ENCODE results near the gene CHMP5.

The CHMP5 gene

DNA sequence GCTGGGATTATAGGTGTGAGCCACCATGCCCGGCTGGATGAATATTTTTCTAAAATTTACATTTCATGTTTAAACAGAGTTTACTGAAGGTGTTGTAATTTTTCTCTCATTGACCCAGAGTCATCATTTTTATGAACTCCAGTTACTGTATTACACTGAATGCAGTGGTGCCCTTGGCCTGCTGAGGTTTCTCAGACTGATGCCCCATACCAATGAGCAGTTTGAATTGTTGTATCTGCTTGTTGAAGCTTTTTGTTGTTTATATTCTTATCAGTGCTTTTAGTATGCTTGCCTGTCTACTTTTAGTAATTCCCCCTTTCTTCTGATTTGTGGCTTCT lies 55.4 kb downstream of the CHMP5 start:
- DNase-seq, result no peak

DNA sequence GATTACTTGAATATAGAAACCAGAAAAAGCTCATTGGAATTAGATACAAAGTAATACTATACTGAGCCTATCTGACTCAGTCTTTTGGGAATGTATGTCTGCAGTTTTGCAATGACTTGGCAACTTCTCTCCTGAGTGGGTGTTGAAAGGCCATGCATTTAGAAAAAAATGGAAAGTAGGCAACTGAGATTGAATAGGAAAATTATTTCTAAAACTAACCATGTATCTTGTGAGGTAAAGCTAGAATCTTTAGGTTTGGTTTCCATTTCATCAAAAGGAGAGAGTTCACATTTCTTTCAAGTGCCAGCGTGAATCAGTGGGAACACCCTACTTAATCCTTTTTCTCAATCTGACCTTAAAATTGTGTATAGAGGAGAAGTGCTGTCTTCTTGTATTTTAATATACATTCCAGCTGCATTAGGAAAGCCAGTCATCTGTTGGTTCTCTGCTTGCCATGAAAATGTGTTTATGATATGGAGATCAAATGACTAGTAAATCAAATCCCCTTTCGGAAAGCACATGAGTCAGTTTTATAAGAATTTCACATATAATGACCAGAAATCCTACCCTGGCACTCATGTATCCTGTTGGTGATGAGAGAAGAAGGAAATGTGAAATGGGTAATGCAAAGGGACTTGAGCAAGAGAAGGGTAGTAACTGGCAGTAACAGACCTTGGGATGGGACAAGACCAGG lies 55.9 kb downstream of the CHMP5 start:
- DNase-seq, result no peak

DNA sequence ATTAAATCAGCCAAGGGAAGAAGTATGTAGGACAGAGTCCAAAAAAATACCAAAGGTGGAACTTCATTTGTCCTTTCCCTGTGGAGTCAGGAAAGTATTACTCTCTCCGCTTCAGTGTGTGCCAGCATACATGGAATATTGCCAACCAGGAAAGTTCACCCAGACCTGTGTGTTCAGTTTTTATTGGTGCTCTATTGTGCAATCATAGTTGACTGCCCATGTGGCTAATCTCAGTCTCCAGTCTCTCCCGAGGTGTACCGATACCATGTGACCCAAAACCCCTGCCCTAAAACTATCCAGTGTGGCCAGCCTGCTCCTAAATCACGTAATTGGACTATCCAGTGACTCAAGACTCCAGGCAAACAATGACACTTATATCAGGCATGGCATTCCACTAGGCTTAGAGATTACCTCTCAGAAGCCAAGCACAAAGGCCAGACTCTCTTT lies 64.3 kb downstream of the CHMP5 start:
- DNase-seq, result no peak

DNA sequence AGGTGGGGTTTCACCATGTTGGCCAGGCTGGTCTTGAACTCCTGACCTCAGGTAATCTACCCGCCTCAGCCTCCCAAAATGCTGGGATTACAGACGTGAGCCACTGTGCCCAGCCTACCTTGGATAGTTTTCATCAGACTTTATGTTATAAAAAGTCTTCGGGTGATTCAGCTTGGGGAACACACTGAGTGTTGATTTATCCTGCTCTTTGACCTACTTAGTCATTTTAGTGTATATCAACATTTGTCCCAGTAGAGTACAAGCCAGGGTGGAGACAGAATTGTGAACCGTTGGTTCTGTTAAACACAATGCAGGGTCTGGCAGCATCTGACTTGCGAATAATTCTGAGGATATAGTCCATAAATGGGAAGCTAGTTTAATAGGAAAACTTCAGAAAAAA lies 65.1 kb downstream of the CHMP5 start:
- no peak for DNase-seq

DNA sequence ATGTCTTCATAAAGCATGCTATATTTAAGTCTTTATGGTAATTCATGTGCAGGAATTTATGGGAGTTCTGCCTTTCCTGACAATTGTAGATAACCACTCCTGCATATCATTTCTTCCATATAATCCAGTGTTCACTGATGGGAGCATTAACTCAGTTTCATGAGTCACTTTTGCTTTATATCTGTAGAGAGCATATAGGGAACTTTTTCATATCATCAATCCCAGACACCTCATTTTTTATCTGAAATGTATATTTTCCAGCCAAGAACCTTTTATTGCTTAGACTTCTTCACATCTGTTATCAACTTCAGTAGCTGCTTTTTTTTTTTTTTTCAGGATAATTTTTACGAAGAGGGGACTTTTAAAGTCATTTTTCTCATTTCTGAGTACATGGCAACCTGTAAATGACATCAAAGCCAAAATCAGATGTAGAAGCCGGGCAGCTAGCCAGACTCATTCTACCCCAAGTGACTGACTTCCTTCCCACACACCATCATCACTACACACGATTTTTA lies 66.6 kb downstream of the CHMP5 start:
- no peak for DNase-seq
